GM04503 (cell line): ENCODE results near the gene HMGN4.

Experiments
- DNase-seq: peaks from one replicate; pipeline ENCODE4 v3.0.0-alpha.2; 2012; ENCODE audit warnings: low read depth

Gene HMGN4

DNA sequence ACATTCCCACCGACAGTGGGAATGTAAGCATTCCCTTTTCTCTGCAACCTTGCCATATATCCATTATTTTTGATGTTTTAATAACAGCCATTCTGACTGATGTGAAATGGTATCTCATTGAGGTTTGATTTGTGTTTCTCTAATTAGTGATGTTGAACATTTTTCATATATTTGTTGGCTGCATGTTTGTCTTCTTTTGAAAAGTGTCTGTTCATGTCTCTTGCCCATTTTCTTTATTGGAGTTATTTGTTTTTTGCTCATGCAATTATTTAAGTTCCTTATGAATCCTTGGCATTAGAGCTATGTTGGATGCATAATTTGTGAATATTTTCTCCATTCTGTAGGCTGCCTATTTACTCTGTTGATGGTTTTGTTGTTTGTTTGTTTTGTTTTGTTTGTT lies 40.6 kb downstream of the HMGN4 start:
- DNase-seq, result no peak

DNA sequence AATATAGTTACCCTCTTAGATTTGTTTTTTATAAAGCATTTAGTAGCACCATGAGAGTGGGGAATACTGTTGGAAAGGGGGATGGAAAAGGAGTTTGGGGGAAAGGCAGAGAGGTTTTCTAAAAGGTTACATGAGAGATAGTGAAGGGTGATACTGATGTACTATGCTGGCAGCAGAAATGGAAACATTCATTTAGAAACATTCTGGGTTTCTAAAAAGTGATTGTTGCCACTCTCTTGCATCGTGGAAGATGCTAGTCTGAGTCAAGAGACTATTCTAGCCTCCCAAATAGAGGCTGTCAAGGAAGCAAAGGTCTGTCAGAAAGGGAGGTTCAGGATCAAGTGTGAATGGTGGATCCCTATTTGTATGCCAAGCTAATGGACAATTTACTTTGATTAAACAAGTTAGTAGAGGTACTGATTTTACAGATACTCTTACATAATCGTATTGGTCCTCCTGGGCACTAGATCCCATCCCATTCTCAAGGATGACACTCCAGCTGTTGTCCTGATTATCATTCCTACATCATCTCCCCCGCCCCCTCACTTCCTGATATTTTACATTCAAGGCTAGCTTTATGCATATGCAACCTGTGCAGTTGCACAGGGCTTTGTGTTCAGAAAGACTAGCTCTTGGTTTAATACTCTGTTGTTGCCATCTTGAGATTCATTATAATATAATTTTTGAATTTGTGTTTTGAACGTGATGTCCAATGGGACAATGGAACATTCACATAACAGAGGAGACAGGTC lies 43.2 kb downstream of the HMGN4 start:
- DNase-seq, result no peak

DNA sequence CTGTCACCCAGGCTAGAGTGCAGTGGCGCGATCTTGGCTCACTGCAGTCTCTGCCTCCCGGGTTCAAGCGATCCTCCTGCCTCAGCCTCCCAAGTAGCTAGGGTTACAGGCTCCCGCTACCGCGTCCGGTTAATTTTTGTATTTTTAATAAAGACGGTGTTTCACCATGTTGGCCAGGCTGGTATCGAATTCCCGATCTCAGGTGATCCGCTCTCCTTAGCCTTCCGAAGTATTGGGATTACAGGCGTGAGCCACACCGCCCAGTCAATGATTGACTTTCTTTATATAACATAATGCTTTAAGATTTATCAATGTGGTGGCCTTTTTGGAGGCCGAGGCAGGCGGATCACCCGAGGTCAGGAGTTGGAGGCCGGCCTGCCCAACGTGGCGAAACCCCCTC lies 50.8 kb downstream of the HMGN4 start:
- no peak for DNase-seq

DNA sequence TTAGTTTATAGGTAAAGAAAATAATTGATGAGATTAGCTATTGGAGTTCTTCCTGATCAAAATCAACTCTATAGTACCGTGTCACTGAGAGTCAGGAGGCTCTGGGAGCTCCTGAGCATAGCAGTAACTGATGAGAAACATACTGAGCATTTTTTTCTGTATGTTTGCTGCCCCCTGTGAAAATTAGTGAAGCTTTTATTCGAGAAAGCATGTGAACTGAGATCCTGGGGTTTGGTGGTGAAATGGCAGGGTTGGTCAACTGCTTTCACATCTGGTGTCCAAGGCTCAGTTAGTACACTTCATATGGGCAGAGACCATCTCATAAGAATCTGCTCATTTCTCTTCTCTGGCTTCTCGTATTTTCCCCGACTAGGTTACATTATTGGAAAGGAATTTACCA lies 54.5 kb downstream of the HMGN4 start:
- no peak for DNase-seq

DNA sequence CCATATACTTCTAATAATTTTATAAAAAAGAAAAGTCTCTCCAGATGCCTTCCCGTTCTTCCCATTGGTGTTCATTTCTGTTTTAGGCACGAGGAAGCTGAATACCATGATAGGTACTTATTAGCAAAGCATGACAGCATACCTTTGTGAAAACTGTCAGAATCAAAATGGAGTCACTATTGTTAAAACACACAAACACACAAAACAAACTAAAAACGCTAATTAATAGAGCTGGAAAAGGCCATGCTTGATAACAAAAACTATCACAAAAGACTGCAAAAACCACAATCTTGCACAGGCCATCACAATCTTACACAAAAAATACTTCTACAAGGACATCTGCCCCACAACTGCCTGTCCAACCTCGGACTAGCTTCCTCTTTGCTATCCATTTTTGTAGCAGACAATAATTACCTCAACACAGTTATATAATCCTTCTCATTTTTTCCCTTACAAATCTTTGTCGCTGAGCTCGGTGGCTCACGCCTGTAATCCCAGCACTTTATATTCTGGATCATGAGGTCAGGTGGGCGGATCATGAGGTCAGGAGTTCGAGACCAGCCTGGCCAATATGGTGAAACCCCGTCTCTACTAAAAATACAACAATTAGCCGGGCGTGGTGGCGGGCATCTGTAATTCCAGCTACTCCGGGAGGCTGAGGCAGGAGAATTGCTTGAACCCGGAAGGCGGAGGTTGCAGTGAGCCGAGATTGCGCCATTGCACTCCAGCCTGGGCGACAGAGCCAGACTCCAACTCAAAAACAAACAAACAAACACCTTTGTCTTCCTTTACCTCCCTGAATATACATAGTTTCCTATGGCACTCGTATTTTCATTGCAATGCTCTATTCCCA lies 55.3 kb downstream of the HMGN4 start:
- no peak for DNase-seq

DNA sequence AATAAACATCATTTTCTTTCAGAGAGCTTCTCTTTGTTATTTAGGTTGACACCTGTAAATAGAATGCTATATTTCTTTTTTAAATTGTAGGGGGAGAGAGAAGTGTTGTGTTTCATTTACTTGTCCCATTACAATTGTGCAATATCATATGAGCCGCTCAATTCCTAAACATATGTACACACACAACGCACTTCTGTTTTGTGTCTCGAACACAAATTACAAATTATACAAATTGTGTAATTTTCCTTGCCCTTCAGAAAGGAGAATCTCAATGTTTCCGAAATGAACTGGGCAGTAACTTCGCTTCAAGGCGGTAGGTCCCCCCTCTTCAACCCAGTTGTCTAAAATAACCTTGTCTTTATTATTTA lies 55.9 kb downstream of the HMGN4 start:
- DNase-seq, result no peak

DNA sequence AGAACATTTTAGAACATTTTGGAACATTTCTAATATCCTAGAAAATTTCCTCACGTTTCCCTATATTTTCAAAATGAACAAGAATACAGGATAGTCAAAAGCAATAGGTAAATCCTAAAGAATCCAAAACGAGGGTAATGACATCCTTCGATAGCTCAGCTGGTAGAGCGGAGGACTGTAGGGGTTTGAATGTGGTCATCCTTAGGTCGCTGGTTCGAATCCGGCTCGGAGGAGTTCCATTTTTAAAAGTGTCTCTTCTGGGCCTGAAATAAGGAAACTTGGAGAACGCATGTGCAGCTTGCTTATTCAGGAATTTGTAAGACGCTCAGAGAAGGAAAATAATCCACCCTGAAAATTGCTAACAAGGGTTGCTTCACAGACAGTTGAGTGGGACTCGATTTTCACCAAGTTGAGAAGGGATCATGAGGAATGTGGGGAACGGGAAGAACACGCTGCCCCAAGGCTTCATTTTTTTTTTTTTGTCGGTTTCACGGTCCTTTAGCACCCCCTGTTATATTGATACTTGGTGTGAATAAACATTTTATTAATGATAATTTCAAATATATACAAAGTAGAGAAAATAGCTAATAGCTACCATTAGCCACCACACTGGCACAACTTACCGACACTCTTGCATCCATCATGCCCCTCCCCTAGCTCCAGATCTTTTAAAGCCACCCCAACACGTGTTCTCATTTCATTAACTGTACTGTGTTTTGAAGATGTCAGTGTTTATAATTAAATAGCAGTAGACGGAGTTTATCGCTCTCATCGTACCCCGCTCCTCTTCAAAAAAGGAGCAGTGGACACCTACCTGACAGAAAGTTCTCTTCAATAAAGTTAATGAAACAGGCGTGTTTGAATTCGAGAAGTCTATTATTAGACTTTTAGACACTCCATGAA lies 56.8 kb downstream of the HMGN4 start:
- no peak for DNase-seq

DNA sequence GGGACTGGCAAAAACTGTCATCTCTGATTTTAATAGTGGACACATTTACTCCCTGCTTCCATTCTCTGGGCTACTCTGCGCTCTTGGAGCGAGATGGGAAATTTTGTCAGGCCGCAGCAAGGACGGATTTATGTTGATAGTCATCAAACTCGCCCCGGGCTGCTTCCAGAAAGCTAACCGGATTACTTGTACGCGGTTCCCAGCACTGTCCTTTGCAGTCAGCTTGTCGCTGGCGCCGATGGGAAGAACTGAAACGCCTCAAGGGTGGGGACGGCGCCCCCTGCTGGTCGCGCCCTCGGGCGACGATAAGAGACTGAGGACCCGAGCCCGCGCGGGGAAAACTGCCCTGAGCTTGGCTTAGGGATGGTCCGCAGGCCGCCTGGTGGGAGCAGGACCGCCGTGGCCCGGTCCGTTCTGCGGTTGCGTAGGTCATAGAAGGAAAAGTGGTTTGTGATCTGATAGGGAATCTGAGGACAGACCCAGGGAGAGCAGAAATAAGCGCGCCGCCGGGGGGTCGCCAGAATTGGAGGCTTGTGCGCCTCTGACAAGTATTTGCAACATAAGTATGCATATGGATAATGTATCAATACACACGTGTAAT lies 57.6 kb downstream of the HMGN4 start:
- no peak for DNase-seq
